Esophagus muscularis mucosa (tissue), 3 donors: ENCODE measurements around the gene GRIA2.

Experiments used
- CTCF ChIP-seq, 3 experiments: fragments of 200-600 bp in 2 of 3; fragments of 450-650 bp in 1 of 3; sonication (generic) in 2 of 3; IDR thresholded peaks; one replicate each; pipeline ENCODE4 v1.5.1; 2017 to 2019; ENCODE audit warnings: antibody characterized with exemption in 3 of 3, mild to moderate bottlenecking in 2 of 3, moderate library complexity in 1 of 3
- POLR2A ChIP-seq: fragments of 450-650 bp; IDR thresholded peaks from one replicate; pipeline ENCODE4 v1.6.1; 2017; ENCODE audit warnings: antibody characterized with exemption, moderate library complexity, mild to moderate bottlenecking, low read depth
- POLR2AphosphoS5 ChIP-seq, 2 donors: sonication (generic); formaldehyde crosslinking; IDR thresholded peaks; one replicate each; pipeline ENCODE4 v1.6.1; 2017; ENCODE audit warnings: antibody characterized with exemption in 2 of 2

GRCh38 chr4:157220371-157220881 is at the start of gene GRIA2:
- TF ChIP-seq POLR2A (no peak), CTCF (IDR thresholded peaks at IDR 0.05) (no peak), POLR2AphosphoS5 (IDR thresholded peaks at IDR 0.05) (peak in 1 of 2 donors; percentile 16)
